ENCODE results near the gene TMEM135. TPM values are rescaled to one million over a fixed set of nuclear protein-coding genes. Genes with fewer than 3 reads are reported as not detected.

TMEM135 gene
- total RNA-seq, 2 donors from 2014 or later = 111 to 113 TPM

DNA sequence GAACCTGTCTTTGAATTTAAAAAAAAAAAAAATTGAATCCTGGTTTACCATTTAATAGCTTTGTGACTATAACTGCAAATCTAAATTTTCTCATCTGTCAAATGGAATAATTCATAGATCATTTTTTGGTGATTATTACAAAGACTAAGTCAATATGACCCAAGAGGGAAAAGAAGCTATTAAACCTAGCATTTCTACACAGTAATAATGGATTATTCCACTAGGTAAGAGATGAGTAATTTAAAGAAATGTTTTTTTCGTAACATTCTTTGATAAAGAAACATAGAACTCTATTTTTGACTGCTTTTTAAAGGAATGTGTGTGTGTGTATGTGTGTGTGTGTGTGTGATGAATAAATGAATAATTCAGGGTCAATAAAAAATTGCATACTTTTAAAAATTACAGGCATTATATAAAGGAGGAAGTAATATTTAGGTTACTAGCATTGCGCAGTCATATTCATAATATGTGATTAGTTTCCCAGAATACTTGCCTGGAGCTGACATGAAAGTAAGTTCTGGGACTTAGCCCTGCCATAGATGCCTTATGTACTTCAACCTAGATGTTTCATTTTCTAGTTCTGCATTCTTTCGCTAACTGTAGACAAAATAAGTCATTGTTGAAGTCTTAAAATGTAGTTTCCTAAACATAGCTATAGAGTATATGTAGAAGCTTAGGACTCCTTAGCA lies 72.9 kb downstream of the TMEM135 start:
- no peaks in the 10 kb centered on the region for H3K4me1 ChIP-seq (ENCODE audit: control insufficient read depth, insufficient read depth, low read length)
- peaks cover 14% of the 10 kb centered on the region for H3K36me3 ChIP-seq (ENCODE audit: control insufficient read depth, insufficient read depth, low read length)
- Mint-ChIP-seq H3K9me3 (peaks cover 12% of the 10 kb centered on the region), H3K27me3 (ENCODE audit: insufficient read depth) (no peaks in the 10 kb centered on the region), H3K36me3 (ENCODE audit: low read depth) (peaks cover 30% of the 10 kb centered on the region), H3K27ac (no peak overlapping the region), H3K4me1 (peaks cover 15% of the 10 kb centered on the region), H3K4me3 (no peak overlapping the region)
- no peaks in the 10 kb centered on the region for H3K27me3 ChIP-seq (ENCODE audit: control insufficient read depth, insufficient read depth, low read length, poor library complexity, severe bottlenecking)
- 97 to 100% methylated on average over 2 of the region's 3 CpGs for WGBS, 2 experiments (ENCODE audit: insufficient coverage in 1 of 2, insufficient read length in 1 of 2)
- TF ChIP-seq, protein P1, sequence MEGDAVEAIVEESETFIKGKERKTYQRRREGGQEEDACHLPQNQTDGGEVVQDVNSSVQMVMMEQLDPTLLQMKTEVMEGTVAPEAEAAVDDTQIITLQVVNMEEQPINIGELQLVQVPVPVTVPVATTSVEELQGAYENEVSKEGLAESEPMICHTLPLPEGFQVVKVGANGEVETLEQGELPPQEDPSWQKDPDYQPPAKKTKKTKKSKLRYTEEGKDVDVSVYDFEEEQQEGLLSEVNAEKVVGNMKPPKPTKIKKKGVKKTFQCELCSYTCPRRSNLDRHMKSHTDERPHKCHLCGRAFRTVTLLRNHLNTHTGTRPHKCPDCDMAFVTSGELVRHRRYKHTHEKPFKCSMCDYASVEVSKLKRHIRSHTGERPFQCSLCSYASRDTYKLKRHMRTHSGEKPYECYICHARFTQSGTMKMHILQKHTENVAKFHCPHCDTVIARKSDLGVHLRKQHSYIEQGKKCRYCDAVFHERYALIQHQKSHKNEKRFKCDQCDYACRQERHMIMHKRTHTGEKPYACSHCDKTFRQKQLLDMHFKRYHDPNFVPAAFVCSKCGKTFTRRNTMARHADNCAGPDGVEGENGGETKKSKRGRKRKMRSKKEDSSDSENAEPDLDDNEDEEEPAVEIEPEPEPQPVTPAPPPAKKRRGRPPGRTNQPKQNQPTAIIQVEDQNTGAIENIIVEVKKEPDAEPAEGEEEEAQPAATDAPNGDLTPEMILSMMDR (conservative IDR thresholded peaks at IDR 0.05) = no peak
- no peak overlapping the region for H3K27ac ChIP-seq (ENCODE audit: low read depth, low read length)
- H3K4me3 ChIP-seq (ENCODE audit: low read length) = no peak overlapping the region
- no peak overlapping the region for H3K9ac ChIP-seq (ENCODE audit: extremely low read depth, low read length, poor library complexity, severe bottlenecking)
- H3K9me3 ChIP-seq (ENCODE audit: control insufficient read depth, low read length) = peaks cover 10% of the 10 kb centered on the region
- DNase-seq = no peak

DNA sequence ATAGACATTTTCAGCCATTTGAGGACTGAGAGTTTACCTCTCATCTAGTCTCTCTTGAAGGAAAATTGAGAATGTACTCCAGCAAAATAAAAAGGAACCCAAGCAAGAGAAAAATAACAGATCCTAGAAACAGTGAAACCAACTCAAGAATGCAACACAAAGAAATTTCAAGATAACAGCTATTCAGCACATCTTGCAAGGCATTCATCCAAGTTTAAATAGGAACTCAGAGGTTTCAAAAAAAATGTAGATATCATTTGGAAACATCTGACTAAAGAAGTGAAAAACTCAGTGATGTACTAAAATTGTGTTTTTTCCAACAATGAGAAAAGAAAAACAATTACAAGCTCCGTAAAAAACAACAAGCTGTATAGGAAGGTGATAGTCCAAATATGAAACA lies 76.4 kb downstream of the TMEM135 start:
- Mint-ChIP-seq H3K27me3 (ENCODE audit: insufficient read depth) (no peaks in the 10 kb centered on the region), H3K4me1 (peaks cover 8% of the 10 kb centered on the region), H3K4me3 (no peak overlapping the region), H3K9me3 (no peaks in the 10 kb centered on the region), H3K27ac (no peak overlapping the region), H3K36me3 (ENCODE audit: low read depth) (peaks cover 18% of the 10 kb centered on the region)
- H3K4me1 ChIP-seq (ENCODE audit: control insufficient read depth, insufficient read depth, low read length) = no peaks in the 10 kb centered on the region
- H3K36me3 ChIP-seq (ENCODE audit: control insufficient read depth, insufficient read depth, low read length) = peaks cover 22% of the 10 kb centered on the region
- no peaks in the 10 kb centered on the region for H3K27me3 ChIP-seq (ENCODE audit: control insufficient read depth, insufficient read depth, low read length, poor library complexity, severe bottlenecking)
- H3K9me3 ChIP-seq (ENCODE audit: control insufficient read depth, low read length) = peaks cover 4% of the 10 kb centered on the region
- H3K27ac ChIP-seq (ENCODE audit: low read depth, low read length) = no peak overlapping the region
- DNase-seq = no peak
- 100% methylated on average over 1 of the region's 1 CpG for WGBS, 2 experiments (ENCODE audit: insufficient coverage in 1 of 2, insufficient read length in 1 of 2)
- H3K4me3 ChIP-seq (ENCODE audit: low read length) = no peak overlapping the region
- TF ChIP-seq, protein P1 (conservative IDR thresholded peaks at IDR 0.05) = no peak
- H3K9ac ChIP-seq (ENCODE audit: extremely low read depth, low read length, poor library complexity, severe bottlenecking) = no peak overlapping the region

DNA sequence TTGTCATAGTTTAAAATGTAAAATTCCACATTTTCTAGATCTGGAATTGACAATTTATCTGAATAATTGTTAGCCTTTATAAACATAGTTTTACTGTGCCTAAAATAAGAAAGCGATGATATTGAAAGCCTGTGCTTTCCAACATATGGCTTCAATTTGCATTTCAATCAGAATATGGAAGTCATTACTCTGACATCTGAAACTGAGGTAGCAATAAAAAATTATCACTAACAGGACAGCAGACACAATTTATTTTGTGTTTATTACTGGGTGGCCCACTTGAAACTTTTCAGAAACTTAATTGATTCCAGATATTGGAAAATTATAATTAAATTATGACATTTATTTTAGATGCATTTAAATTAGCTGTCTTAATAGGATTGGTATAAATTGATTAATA lies 78.5 kb downstream of the TMEM135 start:
- TF ChIP-seq, protein P1 (conservative IDR thresholded peaks at IDR 0.05) = no peak
- no peak for DNase-seq
- peaks cover 8% of the 10 kb centered on the region for H3K4me1 Mint-ChIP-seq
- no peak overlapping the region for H3K27ac Mint-ChIP-seq
- Histone ChIP-seq H3K4me3 (ENCODE audit: low read length) (no peak overlapping the region), H3K36me3 (ENCODE audit: control insufficient read depth, insufficient read depth, low read length) (peaks cover 16% of the 10 kb centered on the region), H3K27ac (ENCODE audit: low read depth, low read length) (no peak overlapping the region), H3K9ac (ENCODE audit: extremely low read depth, low read length, poor library complexity, severe bottlenecking) (no peak overlapping the region), H3K4me1 (ENCODE audit: control insufficient read depth, insufficient read depth, low read length) (no peaks in the 10 kb centered on the region), H3K27me3 (ENCODE audit: control insufficient read depth, insufficient read depth, low read length, poor library complexity, severe bottlenecking) (no peaks in the 10 kb centered on the region), H3K9me3 (ENCODE audit: control insufficient read depth, low read length) (no peaks in the 10 kb centered on the region)
- H3K36me3 Mint-ChIP-seq (ENCODE audit: low read depth) = peaks cover 8% of the 10 kb centered on the region
- no peaks in the 10 kb centered on the region for H3K9me3 Mint-ChIP-seq
- WGBS, 2 experiments (ENCODE audit: insufficient coverage in 1 of 2, insufficient read length in 1 of 2) = 100% methylated on average over 1 of the region's 1 CpG
- no peak overlapping the region for H3K4me3 Mint-ChIP-seq
- no peaks in the 10 kb centered on the region for H3K27me3 Mint-ChIP-seq (ENCODE audit: insufficient read depth)

All from endodermal cell (in vitro differentiated cells).